ENCODE data around the gene AKIP1. TPM values are rescaled to one million over a fixed set of nuclear protein-coding genes. Genes with fewer than 3 reads are reported as not detected.

AKIP1 gene
- total and polyA plus RNA-seq, 2 experiments from 2014 or later: 41.1 to 49.6 TPM

- H3K9me3 ChIP-seq (ENCODE audit: low read depth): no peaks in the 10 kb centered on the region
- no peak overlapping the region for H3K27ac ChIP-seq
- no peaks in the 10 kb centered on the region for H4K20me1 ChIP-seq (ENCODE audit: insufficient read depth)
- H3K36me3 ChIP-seq (ENCODE audit: low read depth): peaks cover 17% of the 10 kb centered on the region; the same call in 1 of the 2 replicates
- peaks cover 4% of the 10 kb centered on the region; the same call in 1 of the 2 replicates for H3K4me1 ChIP-seq (ENCODE audit: insufficient read depth)
- H3K4me3 ChIP-seq: no peak overlapping the region
- peaks cover 61% of the 10 kb centered on the region for H3K79me2 ChIP-seq (ENCODE audit: insufficient read depth)
- H3K9me2 ChIP-seq (ENCODE audit: insufficient read depth): no peaks in the 10 kb centered on the region
- no peaks in the 10 kb centered on the region for H3K27me3 ChIP-seq (replicated peaks; ENCODE audit: insufficient read depth)
- in situ Hi-C loops (cut with MboI): loop anchor here (25.0 kb wide), 1 partner anchor 720 kb away; no protein-coding TSS in a partner anchor
- no peak overlapping the region for H3K9ac ChIP-seq
- no peak overlapping the region for H2AFZ ChIP-seq
- H3K4me2 ChIP-seq (ENCODE audit: unreplicated experiment): no peak overlapping the region
- DNase-seq: no peak
- H3F3A ChIP-seq (ENCODE audit: insufficient read depth): 0 out of 2 replicates have a peak, but pooled peaks cover 4% of the 10 kb centered on the region
- no peak for TF ChIP-seq EZH2phosphoT487 (IDR thresholded peaks at IDR 0.05; ENCODE audit: insufficient read depth, low read depth)
- no peak for TF ChIP-seq EZH2 (IDR thresholded peaks at IDR 0.05; ENCODE audit: insufficient read depth, poor library complexity, severe bottlenecking)
- 95 to 97% methylated on average over 4 of the region's 4 CpGs for WGBS, 2 experiments (ENCODE audit: low coverage in 1 of 2, low lambda C conversion rate in 2 of 2, missing lambda C conversion rate in 2 of 2)
Observed at GRCh38 chr11:8956860-8957259, 45.9 kb downstream of the AKIP1 start.

GRCh38 chr11:8959546-8960166, 48.7 kb downstream of the AKIP1 start:
- Histone ChIP-seq H3F3A (ENCODE audit: insufficient read depth) (0 out of 2 replicates have a peak, but pooled peaks cover 13% of the 10 kb centered on the region), H3K4me3 (peak overlapping the region; percentile 10; the same call in 1 of the 2 replicates), H2AFZ (no peak overlapping the region), H3K9me3 (ENCODE audit: low read depth) (no peaks in the 10 kb centered on the region), H3K9me2 (ENCODE audit: insufficient read depth) (no peaks in the 10 kb centered on the region), H3K9ac (peak overlapping the region; percentile 39), H3K36me3 (ENCODE audit: low read depth) (no peaks in the 10 kb centered on the region), H3K27me3 (replicated peaks; ENCODE audit: insufficient read depth) (no peaks in the 10 kb centered on the region), H3K4me1 (ENCODE audit: insufficient read depth) (peaks cover 16% of the 10 kb centered on the region), H3K79me2 (ENCODE audit: insufficient read depth) (peaks cover 85% of the 10 kb centered on the region), H3K4me2 (ENCODE audit: unreplicated experiment) (peak overlapping the region; percentile 60), H3K27ac (peak overlapping the region; percentile 14; the same call in 1 of the 2 replicates), H4K20me1 (ENCODE audit: insufficient read depth) (no peaks in the 10 kb centered on the region)
- DNase-seq: peak; percentile 87
- in situ Hi-C loops (cut with MboI): loop anchor here (25.0 kb wide), 1 partner anchor 722 kb away; no protein-coding TSS in a partner anchor
- no peak for TF ChIP-seq EZH2 (IDR thresholded peaks at IDR 0.05; ENCODE audit: insufficient read depth, poor library complexity, severe bottlenecking)
- no peak for TF ChIP-seq EZH2phosphoT487 (IDR thresholded peaks at IDR 0.05; ENCODE audit: insufficient read depth, low read depth)
- WGBS, 2 experiments (ENCODE audit: low coverage in 1 of 2, low lambda C conversion rate in 2 of 2, missing lambda C conversion rate in 2 of 2): 0 to 4% methylated on average over 2 of the region's 2 CpGs

- 33 to 36% methylated on average over 2 of the region's 2 CpGs for WGBS, 2 experiments (ENCODE audit: low coverage in 1 of 2, low lambda C conversion rate in 2 of 2, missing lambda C conversion rate in 2 of 2)
- H2AFZ ChIP-seq: no peak overlapping the region
- no peaks in the 10 kb centered on the region for H3K27me3 ChIP-seq (replicated peaks; ENCODE audit: insufficient read depth)
- in situ Hi-C loops (cut with MboI): loop anchor here (25.0 kb wide), 1 partner anchor 724 kb away; no protein-coding TSS in a partner anchor
- H3K9me2 ChIP-seq (ENCODE audit: insufficient read depth): no peaks in the 10 kb centered on the region
- no peak for DNase-seq
- H3K27ac ChIP-seq: no peak overlapping the region
- peaks cover 16% of the 10 kb centered on the region for H3K4me1 ChIP-seq (ENCODE audit: insufficient read depth)
- peaks cover 75% of the 10 kb centered on the region for H3K79me2 ChIP-seq (ENCODE audit: insufficient read depth)
- no peak overlapping the region for H3K4me3 ChIP-seq
- no peaks in the 10 kb centered on the region for H3K36me3 ChIP-seq (ENCODE audit: low read depth)
- TF ChIP-seq EZH2phosphoT487 (IDR thresholded peaks at IDR 0.05; ENCODE audit: insufficient read depth, low read depth) (no peak), EZH2 (IDR thresholded peaks at IDR 0.05; ENCODE audit: insufficient read depth, poor library complexity, severe bottlenecking) (no peak)
- no peaks in the 10 kb centered on the region for H3K9me3 ChIP-seq (ENCODE audit: low read depth)
- H4K20me1 ChIP-seq (ENCODE audit: insufficient read depth): no peaks in the 10 kb centered on the region
- H3K9ac ChIP-seq: no peak overlapping the region; the same call in 1 of the 2 replicates
- H3F3A ChIP-seq (ENCODE audit: insufficient read depth): peaks cover 18% of the 10 kb centered on the region
- no peak overlapping the region for H3K4me2 ChIP-seq (ENCODE audit: unreplicated experiment)
Observed at GRCh38 chr11:8961401-8961800, 50.4 kb downstream of the AKIP1 start.

GRCh38 chr11:8962841-8963240, 51.9 kb downstream of the AKIP1 start:
- H3K4me2 ChIP-seq (ENCODE audit: unreplicated experiment): peak overlapping the region; percentile 91
- TF ChIP-seq EZH2phosphoT487 (IDR thresholded peaks at IDR 0.05; ENCODE audit: insufficient read depth, low read depth): no peak
- TF ChIP-seq EZH2 (IDR thresholded peaks at IDR 0.05; ENCODE audit: insufficient read depth, poor library complexity, severe bottlenecking): no peak
- H3K27me3 ChIP-seq (replicated peaks; ENCODE audit: insufficient read depth): no peaks in the 10 kb centered on the region
- peaks cover 16% of the 10 kb centered on the region for H3K4me1 ChIP-seq (ENCODE audit: insufficient read depth)
- in situ Hi-C loops (cut with MboI): loop anchor here (25.0 kb wide), 1 partner anchor 726 kb away; no protein-coding TSS in a partner anchor
- no peak overlapping the region for H3K27ac ChIP-seq
- H3K4me3 ChIP-seq: peak overlapping the region; percentile 81
- peak overlapping the region; percentile 90 for H3K9ac ChIP-seq
- no peaks in the 10 kb centered on the region for H3K9me2 ChIP-seq (ENCODE audit: insufficient read depth)
- H3K9me3 ChIP-seq (ENCODE audit: low read depth): no peaks in the 10 kb centered on the region
- WGBS, 2 experiments (ENCODE audit: low coverage in 1 of 2, low lambda C conversion rate in 2 of 2, missing lambda C conversion rate in 2 of 2): 23% methylated on average over 2 of the region's 2 CpGs
- no peak overlapping the region for H2AFZ ChIP-seq
- peak; percentile 17 for DNase-seq
- no peaks in the 10 kb centered on the region for H3K36me3 ChIP-seq (ENCODE audit: low read depth)
- peaks cover 61% of the 10 kb centered on the region for H3K79me2 ChIP-seq (ENCODE audit: insufficient read depth)
- peaks cover 18% of the 10 kb centered on the region for H3F3A ChIP-seq (ENCODE audit: insufficient read depth)
- H4K20me1 ChIP-seq (ENCODE audit: insufficient read depth): no peaks in the 10 kb centered on the region
